K562 (cell line): ENCODE measurements around the gene MLC1. TPM values are rescaled to one million over a fixed set of nuclear protein-coding genes. Genes with fewer than 3 reads are reported as not detected.

Source experiments
- ATAC-seq: fragments of 200-7000 bp; cut with Tn5 transposase; 3 replicates; pipeline ENCODE4 v1.9.1; 2020; ENCODE audit warnings: moderate library complexity
- BruUV-seq: library from RNA; stranded (reverse); fragments of 400-500 nt; replicated peaks from 2 replicates; lab custom pipeline; 2021; lab: Mats Ljungman, UMichigan
- CTCF ChIA-PET: fragments of 300-600 bp; formaldehyde crosslinking; extraction: SDS; loops from one replicate; lab custom pipeline; 2021; ENCODE audit warnings: low intra/inter-chr PET ratio; lab: Yijun Ruan, JAX
- POLR2A ChIA-PET: fragments of 300-600, 350-650 bp; sonication (Branson Sonifier 250); formaldehyde crosslinking; extraction: SDS; loops from one replicate; lab custom pipeline; 2021; ENCODE audit warnings: antibody characterized with exemption, inconsistent platforms; lab: Yijun Ruan, JAX
- DNase-seq, 4 experiments: peaks; one replicate each; pipeline versions ENCODE4 v3.0.0 to v3.0.0-alpha.2; 2011 to 2018; ENCODE audit warnings: low spot score in 3 of 4, mixed read lengths in 3 of 4; ENCODE audit errors: extremely low read depth in 1 of 4
- FAIRE-seq: peaks from 2 replicates; lab custom pipeline; 2011; peaks lifted over from hg19 to GRCh38; lab: Jason Lieb, UNC
- H2AFZ ChIP-seq: 2 replicates; pipeline ENCODE4 v1.6.0; 2011; ENCODE audit warnings: low read depth, low read length, control low read depth, inconsistent platforms
- H3K27ac ChIP-seq: fragments of 200-600 bp; 3 replicates; pipeline ENCODE4 v1.8.0; 2011; ENCODE audit warnings: low read depth, mild to moderate bottlenecking, control low read depth, inconsistent platforms, low read length, moderate library complexity, mixed read lengths; ENCODE audit errors: extremely low read depth
- H3K27me3 ChIP-seq, 2 experiments: fragments of 300-600 bp in 1 of 2; 2 replicates in 1 of 2; 3 replicates in 1 of 2; pipeline versions ENCODE4 v1.6.0 to v1.8.0; 2011; ENCODE audit warnings: inconsistent platforms in 2 of 2, low read length in 2 of 2, mild to moderate bottlenecking in 1 of 2, mixed read lengths in 1 of 2, moderate library complexity in 1 of 2; ENCODE audit not compliant: control insufficient read depth in 2 of 2, insufficient read depth in 2 of 2
- H3K36me3 ChIP-seq: fragments of 300-600 bp; 3 replicates; pipeline ENCODE4 v1.8.0; 2011; ENCODE audit warnings: mild to moderate bottlenecking, low read length, inconsistent platforms; ENCODE audit not compliant: control insufficient read depth, insufficient read depth
- H3K4me1 ChIP-seq, 2 experiments: fragments of 200-600 bp in 1 of 2; replicated peaks in 1 of 2; 2 replicates in 1 of 2; 3 replicates in 1 of 2; pipeline versions ENCODE4 v1.5.1 to v1.8.0; 2011; ENCODE audit warnings: inconsistent platforms in 2 of 2, low read length in 2 of 2, mild to moderate bottlenecking in 1 of 2, mixed read lengths in 1 of 2, moderate library complexity in 1 of 2; ENCODE audit not compliant: control insufficient read depth in 2 of 2, insufficient read depth in 2 of 2
- H3K4me2 ChIP-seq: 2 replicates; pipeline ENCODE4 v1.6.1; 2011; ENCODE audit warnings: low read length, control low read depth, inconsistent platforms, mixed read lengths; ENCODE audit not compliant: insufficient read depth
- H3K4me3 ChIP-seq: fragments of 200-600 bp; sonication (generic), shearing (Covaris generic); 2 replicates; pipeline ENCODE4 v1.5.1; 2016; ENCODE audit warnings: control low read depth, inconsistent platforms
- H3K79me2 ChIP-seq: fragments of 200-600 bp; 3 replicates; pipeline ENCODE4 v1.8.0; 2011; ENCODE audit warnings: low read length, inconsistent platforms; ENCODE audit not compliant: control insufficient read depth, insufficient read depth
- H3K9ac ChIP-seq, 2 experiments: 2 replicates each; pipeline versions ENCODE4 v1.6.0 to v1.6.1; 2011; ENCODE audit warnings: low read depth in 2 of 2, low read length in 2 of 2, control low read depth in 1 of 2, inconsistent platforms in 1 of 2, mild to moderate bottlenecking in 1 of 2, mixed read lengths in 1 of 2; ENCODE audit not compliant: insufficient read depth in 1 of 2
- H3K9me1 ChIP-seq: one replicate; pipeline ENCODE4 v1.6.0; 2011; ENCODE audit warnings: inconsistent platforms, mild to moderate bottlenecking, low read length, moderate library complexity; ENCODE audit not compliant: control insufficient read depth, insufficient read depth
- H3K9me3 ChIP-seq: replicated peaks from 2 replicates; pipeline ENCODE4 v1.5.1; 2011; ENCODE audit warnings: low read depth, low read length, inconsistent platforms; ENCODE audit not compliant: control insufficient read depth, insufficient read depth
- H4K20me1 ChIP-seq: replicated peaks from 2 replicates; pipeline ENCODE4 v1.6.1; 2011; ENCODE audit warnings: low read length, inconsistent platforms, mixed read lengths; ENCODE audit not compliant: control insufficient read depth, insufficient read depth
- ADNP ChIP-seq: fragments of 200-800 bp; sonication (Bioruptor generic); IDR thresholded peaks from 2 replicates; pipeline ENCODE4 v1.6.1; 2016; ENCODE audit warnings: missing genetic modification characterization, missing compliant biosample characterization
- MIER1 ChIP-seq: fragments of 450-650 bp; IDR thresholded peaks from 2 replicates; pipeline ENCODE4 v1.6.1; 2016; ENCODE audit warnings: antibody characterized with exemption, mild to moderate bottlenecking, low read depth
- SMAD2 ChIP-seq: fragments of 150-350 bp; IDR thresholded peaks from 2 replicates; pipeline ENCODE4 v1.6.1; 2014; ENCODE audit warnings: low read depth, mild to moderate bottlenecking, low read length
- ZKSCAN3 ChIP-seq: fragments of 250-450 bp; sonication (Bioruptor Pico); IDR thresholded peaks from 2 replicates; pipeline ENCODE4 v1.4.0; 2020
- ZSCAN32 ChIP-seq: fragments of 450-650 bp; formaldehyde crosslinking; IDR thresholded peaks from 2 replicates; pipeline ENCODE4 v1.4.0; 2020; ENCODE audit warnings: mild to moderate bottlenecking, moderate library complexity
- whole genome bisulfite sequencing: fragments of 100-300 bp; shearing (Covaris generic); methylation state at CpG from one replicate; pipeline ENCODE4 v1.1.6; 2016; ENCODE audit warnings: low coverage, mixed read lengths; ENCODE audit not compliant: insufficient coverage; ENCODE audit errors: missing lambda C conversion rate; 5-methylcytosine and 5-hydroxymethylcytosine counted together
- in situ Hi-C: fragments of 300-500 bp; cut with MboI; formaldehyde crosslinking; loops from 4 replicates; pipeline ENCODE4 v1.15.0; 2018; ENCODE audit warnings: inconsistent platforms, mixed read lengths
- intact Hi-C: fragments of 100-400 bp; cut with micrococcal nuclease; formaldehyde crosslinking; loops from 2 replicates; pipeline ENCODE4 v1.14.2; 2022
- polyA plus RNA-seq, 8 experiments: library from polyadenylated mRNA; depleted of rRNA in 4 of 8; stranded (reverse) in 5 of 8; unstranded in 3 of 8; fragments of >200 nt; fragmentation: Nextera tagmentation in 2 of 8; fragmentation: Illumina TruSeq in 1 of 8; extraction: Ambion mirVana in 2 of 8; extraction: Trizol in 1 of 8; gene quantifications; 2 replicates each; pipeline versions ENCODE4 v1.2.1 to v1.2.3, GENCODE V29; 2011 to 2014; ENCODE audit warnings: inconsistent platforms in 1 of 8, missing spikeins in 1 of 8
- total RNA-seq, 7 experiments: library from RNA; depleted of rRNA in 6 of 7; stranded (reverse); fragments of >200 nt in 6 of 7; fragmentation: Illumina TruSeq in 2 of 7; extraction: Trizol in 2 of 7; gene quantifications; 2 replicates each; pipeline versions ENCODE4 v1.2.1 to v1.2.3, GENCODE V29; 2011 to 2021; ENCODE audit warnings: low replicate concordance in 1 of 7
- TF ChIP-seq, protein P1 (sequence below): fragments of 450-650 bp; IDR thresholded peaks from 2 replicates; pipeline ENCODE4 v1.6.1; 2016; ENCODE audit warnings: mild to moderate bottlenecking
- TF ChIP-seq, protein P2 (sequence below): sonication (generic); IDR thresholded peaks from 2 replicates; pipeline ENCODE4 v1.6.1; 2016
- TF ChIP-seq, protein P3 (sequence below): sonication (generic); formaldehyde crosslinking; IDR thresholded peaks from 2 replicates; pipeline ENCODE4 v1.8.0; 2022; ENCODE audit warnings: missing genetic modification reagents, mild to moderate bottlenecking, moderate library complexity, borderline replicate concordance

The MLC1 gene
- total and polyA plus RNA-seq, 9 of the 15 experiments (the other 6 are each of a cell fraction or from before 2014, with no cell fraction given): 0.06 to 0.98 (median 0.39) TPM

DNA sequence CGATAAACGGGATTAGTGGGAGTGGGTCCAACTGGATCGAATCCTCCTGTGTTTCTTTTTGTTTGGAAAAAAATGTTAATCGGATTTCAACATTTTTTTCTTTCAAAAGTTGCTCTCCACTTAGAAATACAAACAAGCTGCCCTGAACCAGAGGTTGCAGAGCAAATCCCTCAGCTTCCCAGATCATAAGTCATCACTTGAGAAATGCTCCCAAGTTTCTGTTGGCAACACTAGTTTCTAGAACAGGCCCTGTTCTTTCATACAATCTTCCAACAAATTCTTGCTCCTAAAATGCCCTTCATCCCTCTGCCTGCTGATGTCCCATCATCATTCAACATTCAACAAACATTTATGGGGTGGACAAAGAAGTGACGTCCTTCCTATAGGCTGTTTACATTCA is 1.3 kb upstream of the MLC1 start:
- ChIA-PET POLR2A (interaction anchor here (1.4 kb wide), 1 partner anchor 34 kb away, joined by 3 read pairs; no protein-coding TSS in a partner anchor), CTCF (no interaction called here)
- FAIRE-seq: no peak
- 64% methylated on average over 5 of the region's 5 CpGs for WGBS
- Histone ChIP-seq H4K20me1 (no peaks in the 10 kb centered on the region), H3K4me1 (peaks cover 10 to 19% of the 10 kb centered on the region in 2 experiments; a peak in 4 of 5 replicates), H3K27ac (no peak overlapping the region), H3K79me2 (no peaks in the 10 kb centered on the region), H3K9ac (no peak overlapping the region), H3K36me3 (no peaks in the 10 kb centered on the region), H3K9me3 (peaks cover 4% of the 10 kb centered on the region), H2AFZ (no peak overlapping the region), H3K4me3 (no peak overlapping the region), H3K27me3 (no peaks in the 10 kb centered on the region), H3K9me1 (no peaks in the 10 kb centered on the region), H3K4me2 (no peak overlapping the region)
- no peak for DNase-seq
- TF ChIP-seq, protein P1, sequence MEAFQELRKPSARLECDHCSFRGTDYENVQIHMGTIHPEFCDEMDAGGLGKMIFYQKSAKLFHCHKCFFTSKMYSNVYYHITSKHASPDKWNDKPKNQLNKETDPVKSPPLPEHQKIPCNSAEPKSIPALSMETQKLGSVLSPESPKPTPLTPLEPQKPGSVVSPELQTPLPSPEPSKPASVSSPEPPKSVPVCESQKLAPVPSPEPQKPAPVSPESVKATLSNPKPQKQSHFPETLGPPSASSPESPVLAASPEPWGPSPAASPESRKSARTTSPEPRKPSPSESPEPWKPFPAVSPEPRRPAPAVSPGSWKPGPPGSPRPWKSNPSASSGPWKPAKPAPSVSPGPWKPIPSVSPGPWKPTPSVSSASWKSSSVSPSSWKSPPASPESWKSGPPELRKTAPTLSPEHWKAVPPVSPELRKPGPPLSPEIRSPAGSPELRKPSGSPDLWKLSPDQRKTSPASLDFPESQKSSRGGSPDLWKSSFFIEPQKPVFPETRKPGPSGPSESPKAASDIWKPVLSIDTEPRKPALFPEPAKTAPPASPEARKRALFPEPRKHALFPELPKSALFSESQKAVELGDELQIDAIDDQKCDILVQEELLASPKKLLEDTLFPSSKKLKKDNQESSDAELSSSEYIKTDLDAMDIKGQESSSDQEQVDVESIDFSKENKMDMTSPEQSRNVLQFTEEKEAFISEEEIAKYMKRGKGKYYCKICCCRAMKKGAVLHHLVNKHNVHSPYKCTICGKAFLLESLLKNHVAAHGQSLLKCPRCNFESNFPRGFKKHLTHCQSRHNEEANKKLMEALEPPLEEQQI: no peak
- TF ChIP-seq ZKSCAN3 (CRISPR knock-in tag) (no peak), ZSCAN32 (CRISPR knock-in tag) (no peak), SMAD2 (no peak), ADNP (no peak), MIER1 (no peak)
- TF ChIP-seq, protein P2, sequence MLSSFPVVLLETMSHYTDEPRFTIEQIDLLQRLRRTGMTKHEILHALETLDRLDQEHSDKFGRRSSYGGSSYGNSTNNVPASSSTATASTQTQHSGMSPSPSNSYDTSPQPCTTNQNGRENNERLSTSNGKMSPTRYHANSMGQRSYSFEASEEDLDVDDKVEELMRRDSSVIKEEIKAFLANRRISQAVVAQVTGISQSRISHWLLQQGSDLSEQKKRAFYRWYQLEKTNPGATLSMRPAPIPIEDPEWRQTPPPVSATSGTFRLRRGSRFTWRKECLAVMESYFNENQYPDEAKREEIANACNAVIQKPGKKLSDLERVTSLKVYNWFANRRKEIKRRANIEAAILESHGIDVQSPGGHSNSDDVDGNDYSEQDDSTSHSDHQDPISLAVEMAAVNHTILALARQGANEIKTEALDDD: no peak
- TF ChIP-seq, protein P3, sequence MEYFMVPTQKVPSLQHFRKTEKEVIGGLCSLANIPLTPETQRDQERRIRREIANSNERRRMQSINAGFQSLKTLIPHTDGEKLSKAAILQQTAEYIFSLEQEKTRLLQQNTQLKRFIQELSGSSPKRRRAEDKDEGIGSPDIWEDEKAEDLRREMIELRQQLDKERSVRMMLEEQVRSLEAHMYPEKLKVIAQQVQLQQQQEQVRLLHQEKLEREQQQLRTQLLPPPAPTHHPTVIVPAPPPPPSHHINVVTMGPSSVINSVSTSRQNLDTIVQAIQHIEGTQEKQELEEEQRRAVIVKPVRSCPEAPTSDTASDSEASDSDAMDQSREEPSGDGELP: no peak
- no TSS peak for BruUV-seq
- intact Hi-C loops (no loop called here), in situ Hi-C loops (no loop called here)
- ATAC-seq: no peak
